Erythroblast (primary cell): Measurements from ENCODE around the gene SRSF4.

Source experiments
- GATA1 ChIP-seq: IDR thresholded peaks from 2 replicates; pipeline ENCODE4 v1.6.1; 2011; ENCODE audit warnings: low read depth, mild to moderate bottlenecking, control low read depth, low read length, moderate library complexity
- POLR2A ChIP-seq: IDR thresholded peaks from 2 replicates; pipeline ENCODE4 v1.6.1; 2011; ENCODE audit warnings: mild to moderate bottlenecking, low read length

DNA sequence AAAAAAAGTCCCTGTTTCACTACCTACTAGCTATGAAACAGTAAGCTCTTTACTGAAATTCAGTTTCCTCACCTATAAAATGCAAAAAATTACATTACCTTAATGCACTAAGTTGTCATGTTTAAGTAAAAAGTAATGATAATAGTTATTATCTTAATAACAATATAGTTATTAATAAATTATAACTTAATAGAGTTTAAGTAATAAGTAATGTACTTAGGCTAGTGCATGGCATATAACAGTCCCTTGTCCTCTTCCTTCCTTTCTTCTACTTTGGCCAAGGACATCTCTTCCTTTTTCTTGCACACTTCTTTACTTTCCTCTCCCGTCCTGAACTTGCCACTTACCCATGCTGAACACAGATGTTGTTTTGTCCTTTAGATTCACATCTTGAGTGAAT, 67.0 kb downstream of the SRSF4 start:
- no peak for TF ChIP-seq POLR2A
- TF ChIP-seq GATA1 = no peak
